OCI-LY1 (cell line): ENCODE results near the gene EIPR1.

Source experiments
- CTCF ChIP-seq: fragments of 200-600 bp; sonication (generic), shearing (Covaris generic); IDR thresholded peaks from 2 replicates; pipeline ENCODE4 v1.5.1; 2017; ENCODE audit warnings: mild to moderate bottlenecking, antibody characterized with exemption, low read length, moderate library complexity, mixed read lengths
- EZH2 ChIP-seq: fragments of 200-600 bp; sonication (generic), shearing (Covaris generic); IDR thresholded peaks from 2 replicates; pipeline ENCODE4 v1.8.0; 2017; ENCODE audit warnings: borderline replicate concordance, mixed run types, mild to moderate bottlenecking, antibody characterized with exemption, low read length, moderate library complexity, mixed read lengths

- TF ChIP-seq CTCF = no peak
- no peak for TF ChIP-seq EZH2
Measured at GRCh38 chr2:3238951-3239841, 138.4 kb downstream of the EIPR1 start.
